Ishikawa (cell line): ENCODE data around the gene CRNKL1.

Source experiments
- CEBPB ChIP-seq: IDR thresholded peaks from 2 replicates; pipeline ENCODE4 v1.6.1; 2012
- CREB1 ChIP-seq: IDR thresholded peaks from 2 replicates; pipeline ENCODE4 v1.6.1; 2012; ENCODE audit warnings: low read depth
- EGR1 ChIP-seq: IDR thresholded peaks from 2 replicates; pipeline ENCODE4 v1.6.1; 2012
- EP300 ChIP-seq: IDR thresholded peaks from 2 replicates; pipeline ENCODE4 v1.6.1; 2012; ENCODE audit warnings: borderline replicate concordance
- FOXM1 ChIP-seq: IDR thresholded peaks from 2 replicates; pipeline ENCODE4 v1.6.1; 2012; ENCODE audit warnings: low read depth, borderline replicate concordance
- NFIC ChIP-seq: IDR thresholded peaks from 2 replicates; pipeline ENCODE4 v1.6.1; 2012
- RAD21 ChIP-seq: IDR thresholded peaks from 2 replicates; pipeline ENCODE4 v1.6.1; 2012; ENCODE audit warnings: low read depth
- REST ChIP-seq: IDR thresholded peaks from 2 replicates; pipeline ENCODE4 v1.6.1; 2012; ENCODE audit warnings: low read depth, mild to moderate bottlenecking
- TAF1 ChIP-seq: IDR thresholded peaks from 2 replicates; pipeline ENCODE4 v1.6.1; 2012; ENCODE audit warnings: low read depth, mild to moderate bottlenecking
- TCF12 ChIP-seq: IDR thresholded peaks from 2 replicates; pipeline ENCODE4 v1.6.1; 2012; ENCODE audit warnings: low read depth
- TEAD4 ChIP-seq: IDR thresholded peaks from 2 replicates; pipeline ENCODE4 v1.6.1; 2012
- USF1 ChIP-seq: IDR thresholded peaks from 2 replicates; pipeline ENCODE4 v1.6.1; 2012
- YY1 ChIP-seq: IDR thresholded peaks from 2 replicates; pipeline ENCODE4 v1.6.1; 2012; ENCODE audit warnings: low read depth
- ZBTB7A ChIP-seq: IDR thresholded peaks from 2 replicates; pipeline ENCODE4 v1.6.1; 2012; ENCODE audit warnings: low read depth
- TF ChIP-seq, protein P1 (sequence below): IDR thresholded peaks from 2 replicates; pipeline ENCODE4 v1.6.1; 2012

CRNKL1 gene

GRCh38 chr20:20060234-20060998 lies 8.2 kb upstream of the CRNKL1 start:
- TF ChIP-seq YY1 (no peak), REST (no peak), NFIC (no peak), FOXM1 (no peak), RAD21 (no peak), USF1 (no peak), ZBTB7A (no peak), TAF1 (no peak), TCF12 (no peak)
- TF ChIP-seq, protein P1, sequence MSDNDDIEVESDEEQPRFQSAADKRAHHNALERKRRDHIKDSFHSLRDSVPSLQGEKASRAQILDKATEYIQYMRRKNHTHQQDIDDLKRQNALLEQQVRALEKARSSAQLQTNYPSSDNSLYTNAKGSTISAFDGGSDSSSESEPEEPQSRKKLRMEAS: no peak

GRCh38 chr20:20051767-20052073 lies 546 bp downstream of the CRNKL1 start:
- TF ChIP-seq, protein P1: no peak
- TF ChIP-seq ZBTB7A: no peak; the same call in 1 of the 2 replicates
- no peak for TF ChIP-seq RAD21
- no peak for TF ChIP-seq EGR1
- TF ChIP-seq NFIC: no peak
- no peak for TF ChIP-seq TEAD4
- no peak for TF ChIP-seq TAF1
- no peak for TF ChIP-seq USF1
- TF ChIP-seq REST: no peak
- TF ChIP-seq CREB1: no peak
- TF ChIP-seq CEBPB: no peak
- no peak for TF ChIP-seq YY1
- TF ChIP-seq EP300: no peak
- no peak for TF ChIP-seq TCF12

GRCh38 chr20:20039752-20040387 lies 12.4 kb downstream of the CRNKL1 start:
- no peak for TF ChIP-seq FOXM1
- no peak for TF ChIP-seq REST
- no peak for TF ChIP-seq TCF12
- no peak for TF ChIP-seq EP300
- TF ChIP-seq ZBTB7A: no peak
- TF ChIP-seq YY1: no peak

DNA sequence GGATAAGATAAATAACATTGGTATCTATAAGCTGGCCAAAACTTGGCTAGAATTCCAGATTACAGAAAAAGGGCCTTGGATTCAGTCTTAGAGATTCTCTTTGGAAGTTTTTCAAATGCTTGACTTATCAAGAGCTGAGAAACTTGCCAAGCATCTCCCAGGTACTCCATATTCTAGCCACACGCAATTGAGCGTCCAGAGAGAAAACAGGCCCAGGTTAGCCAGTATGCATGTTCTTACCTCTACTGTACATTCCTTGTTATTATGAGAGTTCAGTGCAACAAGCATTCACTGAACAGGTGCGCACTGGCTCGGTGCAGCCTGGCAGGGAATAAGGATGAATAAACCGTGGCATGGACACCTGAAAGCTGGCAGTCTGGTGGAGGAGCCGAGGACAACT lies 13.7 kb downstream of the CRNKL1 start:
- TF ChIP-seq YY1 (no peak), EP300 (no peak), TEAD4 (no peak), TCF12 (no peak), NFIC (no peak), TAF1 (no peak), RAD21 (no peak), EGR1 (no peak), CREB1 (no peak), REST (no peak), ZBTB7A (no peak), USF1 (no peak), FOXM1 (no peak)
- TF ChIP-seq, protein P1: no peak
